DOHH2 (cell line): ENCODE data around the gene CHRNA5.
"Not testable (repeated sequence)": the region's sequence is repeated elsewhere in the genome, so short reads cannot be mapped to it uniquely, and the experiment has no call there.

Experiments used
- EZH2phosphoT487 ChIP-seq: fragments of 200-600 bp; sonication (generic); IDR thresholded peaks from 2 replicates; pipeline ENCODE4 v1.6.1; 2017; ENCODE audit warnings: borderline replicate concordance, mild to moderate bottlenecking, antibody characterized with exemption, low read length, moderate library complexity, mixed read lengths
- TF ChIP-seq, protein P1 (sequence below): fragments of 200-600 bp; sonication (generic); IDR thresholded peaks from one replicate; pipeline ENCODE4 v1.5.1; 2014; ENCODE audit warnings: antibody characterized with exemption, mild to moderate bottlenecking, low read depth, low read length; ENCODE audit not compliant: poor library complexity, severe bottlenecking

DNA sequence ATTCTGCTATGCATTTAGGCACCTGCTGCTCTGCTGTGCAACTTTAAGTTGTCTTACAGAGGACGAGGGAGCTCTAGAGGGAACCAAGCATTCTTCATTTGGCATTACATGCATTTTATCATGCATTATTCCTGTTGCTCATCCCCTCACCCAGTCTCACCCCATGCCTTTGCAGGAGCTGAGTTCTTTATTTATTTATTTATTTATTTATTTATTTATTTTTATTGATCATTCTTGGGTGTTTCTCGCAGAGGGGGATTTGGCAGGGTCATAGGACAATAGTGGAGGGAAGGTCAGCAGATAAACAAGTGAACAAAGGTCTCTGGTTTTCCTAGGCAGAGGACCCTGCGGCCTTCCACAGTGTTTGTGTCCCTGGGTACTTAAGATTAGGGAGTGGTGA, 45.3 kb upstream of the CHRNA5 start:
- TF ChIP-seq, protein P1, sequence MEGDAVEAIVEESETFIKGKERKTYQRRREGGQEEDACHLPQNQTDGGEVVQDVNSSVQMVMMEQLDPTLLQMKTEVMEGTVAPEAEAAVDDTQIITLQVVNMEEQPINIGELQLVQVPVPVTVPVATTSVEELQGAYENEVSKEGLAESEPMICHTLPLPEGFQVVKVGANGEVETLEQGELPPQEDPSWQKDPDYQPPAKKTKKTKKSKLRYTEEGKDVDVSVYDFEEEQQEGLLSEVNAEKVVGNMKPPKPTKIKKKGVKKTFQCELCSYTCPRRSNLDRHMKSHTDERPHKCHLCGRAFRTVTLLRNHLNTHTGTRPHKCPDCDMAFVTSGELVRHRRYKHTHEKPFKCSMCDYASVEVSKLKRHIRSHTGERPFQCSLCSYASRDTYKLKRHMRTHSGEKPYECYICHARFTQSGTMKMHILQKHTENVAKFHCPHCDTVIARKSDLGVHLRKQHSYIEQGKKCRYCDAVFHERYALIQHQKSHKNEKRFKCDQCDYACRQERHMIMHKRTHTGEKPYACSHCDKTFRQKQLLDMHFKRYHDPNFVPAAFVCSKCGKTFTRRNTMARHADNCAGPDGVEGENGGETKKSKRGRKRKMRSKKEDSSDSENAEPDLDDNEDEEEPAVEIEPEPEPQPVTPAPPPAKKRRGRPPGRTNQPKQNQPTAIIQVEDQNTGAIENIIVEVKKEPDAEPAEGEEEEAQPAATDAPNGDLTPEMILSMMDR, result not testable (repeated sequence)
- not testable (repeated sequence) for TF ChIP-seq EZH2phosphoT487
